Dermis blood vessel endothelial cell (primary cell): ENCODE data around the gene TTC34. TPM values are rescaled to one million over a fixed set of nuclear protein-coding genes. Genes with fewer than 3 reads are reported as not detected.

Experiments used
- DNase-seq: peaks from one replicate; pipeline ENCODE4 v3.0.0; 2010
- total RNA-seq: library from RNA; depleted of rRNA; stranded (reverse); fragments of >200 nt; gene quantifications from 2 replicates; pipeline ENCODE4 v1.2.3, GENCODE V29; 2014

Gene TTC34
- total RNA-seq, 1 donor from 2014 or later, result under 0.01 TPM

DNA sequence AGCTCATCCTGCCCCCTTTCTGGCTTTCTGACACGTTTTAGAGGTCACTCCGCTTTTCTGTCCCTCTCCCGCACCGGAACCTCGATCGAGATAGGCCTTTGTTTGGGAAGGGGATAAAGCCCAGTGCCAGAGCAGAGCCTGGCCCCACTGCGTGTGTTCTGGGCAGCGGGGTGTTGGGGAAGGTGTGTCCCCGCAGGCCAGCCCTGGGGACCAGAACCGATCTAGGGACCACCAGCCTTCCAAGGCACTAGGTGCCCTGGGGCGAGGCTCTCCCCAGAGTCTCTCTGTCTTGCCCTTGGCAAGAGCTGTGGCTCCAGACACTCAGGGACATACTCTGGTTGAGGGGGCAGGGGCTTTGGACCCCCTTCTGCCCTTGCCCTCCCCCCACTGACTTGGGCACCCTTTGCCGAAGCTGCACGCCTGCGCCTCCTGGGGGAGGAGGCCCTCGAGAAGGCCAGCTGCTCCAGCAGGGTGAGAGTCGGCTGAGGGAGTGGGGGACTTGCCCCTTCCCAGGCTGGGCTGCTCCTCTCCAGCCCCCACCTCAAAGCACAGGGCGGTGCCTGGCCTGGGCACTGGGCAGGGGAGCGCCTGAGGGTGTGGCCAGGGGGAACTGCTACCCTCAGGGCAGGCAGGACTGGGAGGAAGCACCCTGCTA, 198.5 kb downstream of the TTC34 start:
- no peak for DNase-seq

DNA sequence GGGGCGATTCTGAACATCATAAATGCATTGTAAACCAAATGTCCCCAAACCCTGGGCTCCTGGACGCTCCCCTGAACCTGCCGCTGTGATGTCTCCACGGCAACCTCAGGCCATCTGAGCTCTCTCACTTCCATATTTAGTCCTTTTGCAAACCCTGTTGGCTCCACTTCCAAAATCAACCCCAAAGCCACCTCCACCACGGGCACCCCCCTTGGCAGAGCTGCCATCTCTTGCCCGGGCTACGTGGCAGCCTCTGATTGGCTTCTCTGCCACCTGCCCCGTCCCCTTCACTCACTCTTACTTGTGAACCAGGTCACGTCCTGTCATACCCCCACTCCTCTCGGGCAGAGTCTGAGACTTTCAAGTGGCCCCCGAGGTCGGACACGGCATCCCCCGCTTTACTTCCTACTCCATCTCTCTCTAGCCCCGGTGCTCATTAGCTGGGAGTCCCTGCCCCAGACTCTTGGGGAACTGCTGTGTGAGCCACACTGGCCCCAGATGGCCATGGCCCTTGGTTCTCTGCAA, 199.1 kb downstream of the TTC34 start:
- DNase-seq, result no peak

DNA sequence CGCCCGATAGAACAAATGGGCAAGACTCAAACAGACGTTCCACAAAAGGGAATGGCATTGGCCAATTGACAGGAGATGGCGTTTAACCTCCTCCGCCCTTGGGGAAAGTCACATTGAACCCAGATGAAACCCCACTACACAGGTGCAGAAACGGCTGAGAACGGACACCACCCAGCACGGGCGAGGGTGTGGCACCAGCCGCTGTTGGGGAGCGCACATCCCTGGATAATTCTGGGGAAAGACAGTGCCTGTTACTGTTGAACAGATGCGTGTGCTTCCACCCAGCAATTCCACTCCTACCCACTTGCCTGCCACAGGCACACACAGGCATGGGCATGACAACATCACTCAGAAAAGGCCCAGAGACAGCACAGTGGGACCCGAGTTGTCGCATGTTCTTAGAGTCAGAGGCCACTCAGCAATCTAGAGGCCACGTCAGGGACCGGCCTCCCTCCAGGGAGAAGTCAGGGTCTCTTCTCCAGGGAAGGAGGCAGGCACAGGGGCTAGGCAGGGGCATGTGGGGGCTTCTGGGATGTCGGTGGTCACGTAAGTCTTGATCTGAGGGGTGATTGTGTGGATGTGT, 199.7 kb downstream of the TTC34 start:
- no peak for DNase-seq

DNA sequence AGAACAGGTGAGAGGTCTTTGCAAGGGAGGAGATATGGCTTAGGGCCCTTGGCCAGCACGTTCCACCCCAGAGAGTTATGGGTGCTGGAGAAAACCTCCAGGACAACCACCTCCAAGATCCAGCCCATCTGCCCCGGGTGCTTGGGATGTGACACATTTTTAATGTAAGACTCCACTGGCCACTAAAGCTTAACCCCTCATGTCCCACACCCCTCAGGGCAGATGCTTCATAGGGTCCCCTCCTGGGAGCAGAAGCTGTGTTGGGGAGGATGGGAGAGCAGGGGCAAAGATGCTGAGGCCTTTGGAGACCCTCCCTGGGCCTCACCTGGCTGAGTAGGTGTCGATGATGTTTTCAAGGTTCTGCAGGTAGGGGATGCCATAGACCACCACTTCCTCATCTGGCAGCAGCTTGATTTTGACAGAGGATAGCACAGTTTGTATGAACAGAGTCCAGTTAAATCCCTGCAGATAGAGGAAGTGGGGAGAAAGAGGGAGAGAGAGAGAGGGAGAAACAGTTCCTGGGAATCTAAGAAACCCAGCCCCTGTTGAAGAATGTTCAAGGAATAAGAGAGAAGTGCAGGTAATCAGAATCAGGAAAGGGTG, 203.1 kb downstream of the TTC34 start:
- no peak for DNase-seq

DNA sequence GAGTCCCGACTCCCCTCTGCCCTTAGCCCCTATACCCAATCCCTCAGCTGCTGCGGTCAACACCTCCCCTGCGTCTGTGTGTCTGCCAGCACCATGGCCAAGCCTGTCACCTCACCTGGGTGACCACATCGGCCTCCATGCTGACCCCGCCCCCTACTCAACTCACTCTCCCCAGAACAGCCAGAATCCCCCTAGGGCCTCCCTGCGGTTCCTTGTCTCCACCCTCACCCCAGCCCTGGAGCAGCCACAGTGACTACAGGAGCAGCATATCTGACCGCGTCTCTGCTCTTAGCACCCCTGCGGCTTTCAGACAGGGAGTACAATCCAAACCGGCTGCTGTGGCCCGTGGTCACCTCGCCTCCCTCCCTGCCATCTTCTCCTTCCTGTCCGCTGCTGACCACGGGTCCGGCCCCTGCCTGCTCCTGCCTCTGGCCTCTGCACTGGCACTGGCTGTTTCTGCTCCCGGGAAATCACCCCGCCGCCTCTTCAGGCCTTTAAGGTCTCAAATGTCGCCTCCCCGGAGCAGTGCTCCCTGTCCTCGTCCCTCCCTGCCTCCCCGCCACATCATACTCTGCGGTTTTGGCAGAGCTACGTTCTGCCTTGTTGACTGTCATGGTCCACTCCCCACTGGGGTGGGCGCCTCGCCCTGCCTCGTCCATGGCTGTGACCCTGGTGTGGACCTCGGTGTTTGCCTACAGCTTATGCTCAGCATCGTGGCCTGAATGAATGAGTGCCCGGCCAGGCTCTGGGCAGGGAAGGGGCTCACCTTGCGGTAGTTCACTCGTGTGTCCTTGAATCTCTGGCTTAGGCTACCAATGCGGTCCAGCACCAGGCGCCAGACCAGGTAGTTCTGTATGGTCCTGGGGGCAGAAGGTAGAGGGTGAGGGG, 203.8 kb downstream of the TTC34 start:
- no peak for DNase-seq

DNA sequence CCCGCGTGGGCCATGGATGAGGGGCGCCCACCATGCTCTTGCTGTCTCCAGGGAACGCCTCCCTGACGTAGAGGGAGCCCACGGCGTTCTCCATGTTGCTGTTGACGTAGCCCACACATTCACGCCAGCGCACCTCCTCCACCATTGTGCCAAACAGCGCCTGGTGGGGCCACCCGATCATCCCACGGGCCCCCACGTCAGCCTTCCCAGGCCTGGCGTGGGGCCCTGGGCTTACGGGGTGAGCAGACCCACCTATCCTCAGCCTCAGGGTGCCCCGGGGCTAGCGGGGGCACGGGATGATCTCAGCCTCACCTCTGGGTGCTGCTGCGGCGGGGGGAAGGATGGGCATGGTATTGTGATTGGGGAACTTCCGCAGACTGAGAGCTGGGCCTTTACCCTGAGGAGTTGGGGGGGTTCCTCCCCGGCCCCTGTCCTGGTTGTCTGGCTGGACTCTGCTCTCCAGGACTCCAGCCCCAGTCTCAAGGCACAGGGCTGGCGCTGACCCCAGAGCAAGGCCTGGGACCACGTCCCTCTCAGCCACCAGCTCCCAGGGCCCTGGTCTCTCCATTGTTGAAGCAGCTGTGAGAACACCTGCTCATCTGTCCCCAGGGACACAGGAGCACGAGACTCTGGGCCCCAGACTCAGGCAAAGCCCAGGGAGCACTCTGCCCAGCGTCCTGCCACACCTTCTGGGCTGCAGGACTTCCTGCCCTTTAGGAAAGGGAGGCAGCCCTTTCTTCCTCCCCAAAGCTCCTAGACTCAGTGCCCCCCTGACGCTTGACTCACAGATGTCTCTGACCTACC, 204.8 kb downstream of the TTC34 start:
- DNase-seq, result no peak

DNA sequence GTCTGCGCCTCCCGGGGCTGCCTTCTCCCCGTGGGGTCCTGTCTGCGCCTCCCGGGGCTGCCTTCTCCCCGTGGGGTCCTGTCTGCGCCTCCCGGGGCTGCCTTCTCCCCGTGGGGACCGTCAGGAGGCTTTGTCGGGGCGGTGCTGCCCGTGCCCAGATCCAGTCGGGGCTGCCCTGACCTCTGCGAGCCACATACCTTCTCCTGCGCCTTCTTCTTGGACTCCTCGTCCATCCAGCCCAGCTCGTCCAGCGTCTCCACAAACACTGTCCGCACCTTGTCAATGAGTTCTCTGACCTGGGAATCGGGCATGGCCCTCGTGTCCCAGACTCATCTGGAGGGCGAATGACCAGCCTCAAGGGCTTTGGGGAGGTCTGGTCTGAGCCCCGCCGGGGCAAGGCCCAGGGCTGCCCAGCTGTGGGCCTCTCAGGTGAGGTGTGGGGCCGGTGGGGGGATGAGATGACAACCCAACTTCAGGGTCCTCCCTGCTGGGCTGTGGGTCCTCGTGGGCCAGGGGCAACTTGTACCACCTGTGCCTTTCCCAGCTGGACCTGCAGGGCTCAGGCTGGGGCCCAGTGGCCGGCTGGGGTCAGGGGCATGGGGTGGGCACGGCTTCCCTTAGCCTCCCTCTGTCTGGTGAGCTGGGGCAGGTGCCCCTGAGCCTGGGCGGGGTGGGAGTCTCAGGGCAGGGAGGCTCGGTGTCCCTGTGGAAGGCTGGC, 205.5 kb downstream of the TTC34 start:
- no peak for DNase-seq

DNA sequence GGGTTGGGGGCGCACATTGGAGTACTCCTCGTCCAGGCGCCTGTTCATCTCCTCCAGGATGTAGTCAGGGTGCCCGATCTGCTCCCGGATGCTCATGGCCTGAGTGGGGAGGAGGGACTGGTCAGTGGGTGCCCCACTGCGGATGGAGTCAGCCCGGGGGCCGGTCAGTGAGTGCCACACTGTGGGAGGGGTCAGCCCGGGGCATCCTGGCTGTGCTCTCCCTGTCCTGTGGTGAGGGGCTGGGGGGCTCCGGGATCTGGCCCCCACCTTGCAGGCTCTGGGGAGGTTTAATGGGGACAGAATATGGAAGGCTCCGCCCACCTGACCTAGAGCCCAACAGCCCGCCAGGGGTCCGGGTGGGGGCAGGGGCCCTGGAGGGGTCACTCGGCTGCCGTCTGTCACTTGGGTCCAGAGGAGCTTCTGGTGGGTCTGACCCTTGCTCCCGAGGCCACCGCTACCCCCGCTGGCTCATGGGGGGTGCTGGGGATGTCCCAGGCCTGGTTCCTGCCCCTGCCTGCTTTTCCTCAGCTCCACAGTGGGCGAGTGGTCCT, 206.2 kb downstream of the TTC34 start:
- DNase-seq, result no peak

DNA sequence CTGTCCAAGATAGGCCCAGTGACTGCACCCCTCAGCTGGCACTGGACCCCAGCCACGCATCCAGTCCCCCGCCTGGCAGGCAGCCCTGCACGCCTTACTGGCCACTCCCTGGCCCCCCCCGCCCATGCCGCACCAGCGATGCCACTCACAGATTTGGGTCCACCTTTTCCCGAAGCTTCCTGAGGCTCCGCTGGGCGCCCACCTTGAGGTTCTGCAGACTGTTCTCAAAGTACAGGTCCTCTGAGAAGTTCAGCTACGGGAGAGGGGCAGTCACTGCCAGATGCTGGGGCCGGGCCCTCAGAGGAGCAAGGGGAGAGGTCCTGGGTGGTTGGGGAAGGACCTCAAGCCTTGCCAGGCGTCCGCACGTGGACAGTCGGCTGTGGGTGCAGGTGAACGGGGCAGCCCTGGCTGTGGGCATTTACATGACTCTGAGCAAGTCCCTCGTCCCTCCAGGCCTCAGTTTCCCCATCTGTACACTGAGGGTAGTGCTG, 206.8 kb downstream of the TTC34 start:
- DNase-seq, result no peak

DNA sequence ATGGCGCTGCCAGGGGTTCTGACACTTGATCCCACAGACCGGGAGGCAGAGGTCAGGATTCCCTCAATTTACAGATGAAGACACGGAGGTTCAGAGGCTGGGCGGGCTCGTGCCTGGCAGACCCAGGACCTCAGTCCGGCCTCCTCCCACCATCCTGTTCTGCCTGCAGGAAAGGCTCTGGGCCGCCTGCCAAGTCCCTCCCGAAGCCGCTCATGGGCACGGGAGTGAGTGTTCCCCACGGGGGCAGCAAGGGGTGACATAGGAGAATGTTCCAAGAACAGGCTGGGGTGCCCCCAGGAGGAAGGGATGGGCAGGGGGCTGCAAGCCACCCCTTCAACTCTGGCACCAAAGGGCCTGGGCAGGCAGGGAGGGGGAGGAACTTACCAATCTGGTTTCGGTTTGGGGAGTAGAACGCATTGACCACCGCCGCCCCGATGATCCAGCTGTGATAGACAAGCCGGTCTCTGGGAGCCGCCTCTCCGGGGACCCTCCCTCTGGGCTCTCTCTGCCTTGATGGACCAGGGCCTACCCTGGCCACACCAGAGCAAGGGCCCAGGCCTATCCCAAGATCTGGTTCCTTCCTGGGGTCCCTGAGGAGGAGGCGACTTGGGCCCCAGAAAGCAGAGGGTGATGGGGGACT, 207.4 kb downstream of the TTC34 start:
- DNase-seq, result peak; percentile 69

DNA sequence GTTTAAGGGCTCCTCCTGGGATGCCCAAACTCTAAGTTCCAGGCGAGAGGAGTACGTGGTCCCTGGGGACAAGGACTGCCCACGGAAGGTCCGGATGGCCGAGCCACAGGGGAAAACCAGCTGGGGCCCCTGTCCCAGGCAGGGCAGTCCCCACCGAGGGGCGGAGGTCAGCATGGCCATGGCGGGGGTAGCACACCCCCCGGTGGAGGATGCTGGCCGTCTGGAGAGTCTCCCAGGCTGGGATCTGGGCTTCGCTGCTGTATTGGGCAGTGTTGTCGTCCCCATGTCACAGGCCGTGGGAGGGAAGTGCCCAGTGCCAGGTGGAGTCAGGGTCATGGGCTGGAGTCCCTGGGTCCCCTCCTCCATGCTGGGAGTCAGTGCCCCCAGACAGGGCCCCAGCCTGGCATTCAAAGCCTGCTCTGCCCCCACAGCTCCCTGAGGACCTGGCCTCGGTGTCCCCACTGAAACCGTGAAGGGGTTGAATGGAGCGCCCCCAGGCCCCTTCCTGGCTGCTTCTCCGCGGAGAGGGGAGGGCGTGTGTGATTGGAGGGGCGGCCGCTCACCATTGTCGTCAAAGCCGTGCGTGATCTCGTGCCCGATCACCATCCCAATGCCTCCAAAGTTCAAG, 208.1 kb downstream of the TTC34 start:
- DNase-seq, result no peak

DNA sequence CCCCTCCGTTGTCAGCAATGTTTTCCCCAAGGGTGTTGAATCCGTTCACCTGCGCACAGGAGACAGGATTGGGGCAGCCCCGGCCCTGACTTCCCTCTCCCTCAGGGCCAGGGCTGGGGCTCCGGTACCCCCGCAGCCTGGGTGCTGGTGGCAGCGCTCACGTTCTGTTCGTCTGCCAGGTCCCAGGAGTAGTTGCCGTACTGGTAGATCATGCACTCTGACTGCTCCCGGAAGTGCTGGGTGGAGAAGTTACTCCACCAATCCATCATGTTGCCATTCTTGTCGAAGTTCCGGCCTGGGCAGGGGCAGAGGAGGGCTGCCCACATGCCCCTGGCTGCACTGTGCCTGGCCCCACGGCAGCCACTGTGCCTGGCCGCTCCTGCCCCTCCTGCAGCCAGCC, 208.8 kb downstream of the TTC34 start:
- DNase-seq, result no peak

DNA sequence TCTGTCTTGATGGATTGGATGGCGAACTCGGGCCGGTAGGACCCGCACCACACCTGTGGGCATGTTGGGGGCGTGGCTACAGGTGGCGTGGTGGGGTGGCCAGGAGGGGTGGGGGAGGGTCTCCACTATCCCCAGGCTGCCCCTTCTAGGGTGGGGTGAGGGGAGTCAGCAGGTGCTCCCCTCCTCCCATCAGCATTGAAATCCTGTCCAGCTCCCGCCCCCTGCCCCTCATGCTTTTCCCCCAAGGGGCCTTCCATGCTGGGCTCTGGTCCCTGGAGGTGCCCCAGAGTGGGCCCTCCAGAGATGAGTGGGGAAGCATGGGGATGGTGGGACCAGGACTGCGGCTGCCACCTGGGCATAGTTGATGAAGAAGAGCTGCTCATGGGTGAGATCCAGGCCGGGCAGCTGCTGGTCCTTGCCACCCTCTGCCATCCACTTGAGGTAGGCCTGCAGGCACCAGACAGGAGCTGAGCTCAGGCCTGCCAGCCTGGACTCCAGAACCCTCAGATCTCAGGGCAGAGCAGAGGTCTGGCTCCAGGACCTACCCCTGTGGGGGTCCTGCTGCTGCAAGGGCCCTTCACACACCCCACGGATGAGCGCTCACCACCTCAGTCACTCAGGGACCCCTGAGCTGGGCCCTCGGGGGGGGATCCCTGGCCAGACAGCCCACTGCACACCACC, 209.8 kb downstream of the TTC34 start:
- DNase-seq, result no peak

DNA sequence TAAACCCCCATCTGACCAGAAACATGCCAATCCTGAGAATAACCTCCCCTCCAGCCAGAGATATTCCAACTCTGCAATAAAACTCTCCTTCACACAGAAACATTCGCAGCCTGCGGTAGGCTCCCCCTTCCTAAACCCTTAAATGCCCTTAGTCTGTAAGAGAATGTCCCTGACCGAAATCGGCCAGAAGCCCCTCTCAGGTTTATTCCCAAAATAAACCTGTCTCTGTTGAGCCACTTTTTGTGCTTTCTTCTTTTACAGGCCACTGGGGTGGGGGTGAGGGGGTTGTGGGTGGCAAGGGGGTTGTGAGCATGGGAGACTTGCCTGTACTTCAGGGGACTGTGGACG, 210.3 kb downstream of the TTC34 start:
- no peak for DNase-seq

DNA sequence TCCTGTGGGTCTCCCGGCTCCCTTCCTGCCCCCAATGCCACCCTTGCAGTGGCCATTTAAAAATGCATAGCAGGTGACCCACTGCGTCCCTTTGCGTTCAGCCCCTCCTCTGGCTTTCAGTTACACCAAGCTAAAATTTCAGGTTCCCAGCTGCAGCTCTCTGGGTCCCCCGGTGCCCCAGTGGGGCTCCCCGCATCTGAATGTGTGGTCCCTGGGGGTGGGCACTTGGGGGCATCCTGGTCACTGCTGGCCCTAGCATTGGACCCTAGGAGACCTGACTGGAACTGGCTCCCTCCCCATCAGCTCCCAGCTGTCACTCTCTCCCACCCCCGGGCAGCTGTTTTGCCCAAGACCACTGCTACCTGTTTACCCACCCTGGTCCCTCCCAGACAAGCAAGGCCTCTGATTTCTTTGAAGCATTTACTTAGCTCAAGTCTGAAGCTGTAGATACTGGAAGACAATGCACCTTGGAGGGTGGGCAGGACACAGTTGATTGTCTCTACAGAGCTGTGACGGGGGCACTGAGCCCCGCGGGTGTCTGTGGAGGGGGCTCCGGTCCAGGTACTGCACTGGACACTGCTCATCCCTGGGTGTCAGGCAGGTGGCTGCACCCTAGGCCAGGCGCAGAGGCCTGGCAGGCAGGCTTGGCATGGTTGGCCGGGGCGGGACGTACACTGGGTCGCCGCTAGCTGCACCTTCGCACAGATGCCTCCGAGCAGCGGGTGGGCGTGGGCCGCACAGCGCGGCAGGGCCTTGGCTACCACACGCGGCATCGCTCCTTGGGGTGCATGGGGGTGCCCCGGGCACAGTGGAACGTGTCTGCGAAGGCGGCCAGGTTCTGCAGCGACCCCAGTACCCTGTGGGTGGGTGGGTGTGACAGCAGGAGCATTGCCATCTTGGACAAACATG, 211.0 kb downstream of the TTC34 start:
- DNase-seq, result no peak

DNA sequence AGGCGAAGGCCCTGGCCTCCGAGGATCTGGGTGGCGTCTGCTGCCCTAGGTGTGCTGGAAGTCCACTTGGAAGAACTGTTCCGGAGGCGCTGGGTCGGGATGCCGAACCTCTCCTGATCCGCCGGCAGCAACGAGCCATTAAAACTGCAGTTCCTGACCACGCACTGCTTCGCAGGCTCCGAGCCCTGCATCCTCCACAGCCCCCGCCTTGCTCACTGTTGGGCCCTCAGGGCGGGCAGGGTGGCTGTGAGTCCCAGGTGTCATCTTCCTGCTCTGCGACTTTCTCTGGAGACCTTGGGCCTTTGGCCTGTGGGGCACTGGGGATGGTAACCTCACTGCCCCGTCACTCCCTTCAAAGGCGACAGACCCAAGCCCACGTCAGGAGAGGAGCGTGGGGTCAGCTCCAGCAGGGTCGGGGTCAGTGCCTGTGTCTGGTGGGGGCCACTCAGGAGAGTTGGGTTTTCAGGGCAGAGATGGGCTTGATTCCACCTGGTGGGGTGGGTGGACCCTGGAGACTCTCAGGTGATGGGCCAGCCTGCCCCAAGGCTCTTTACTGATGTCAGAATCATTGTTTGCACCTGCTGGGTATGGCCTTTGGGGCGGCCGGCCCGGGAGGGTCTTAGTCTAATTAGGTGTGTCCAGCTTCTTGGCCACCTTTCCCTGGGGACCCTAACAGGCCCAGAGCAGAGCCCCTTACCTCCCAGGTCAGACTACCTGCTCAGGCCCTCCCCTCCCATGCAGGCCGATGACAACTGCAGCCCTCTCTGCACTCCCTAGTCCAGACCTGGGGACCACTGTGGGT, 211.9 kb downstream of the TTC34 start:
- no peak for DNase-seq

DNA sequence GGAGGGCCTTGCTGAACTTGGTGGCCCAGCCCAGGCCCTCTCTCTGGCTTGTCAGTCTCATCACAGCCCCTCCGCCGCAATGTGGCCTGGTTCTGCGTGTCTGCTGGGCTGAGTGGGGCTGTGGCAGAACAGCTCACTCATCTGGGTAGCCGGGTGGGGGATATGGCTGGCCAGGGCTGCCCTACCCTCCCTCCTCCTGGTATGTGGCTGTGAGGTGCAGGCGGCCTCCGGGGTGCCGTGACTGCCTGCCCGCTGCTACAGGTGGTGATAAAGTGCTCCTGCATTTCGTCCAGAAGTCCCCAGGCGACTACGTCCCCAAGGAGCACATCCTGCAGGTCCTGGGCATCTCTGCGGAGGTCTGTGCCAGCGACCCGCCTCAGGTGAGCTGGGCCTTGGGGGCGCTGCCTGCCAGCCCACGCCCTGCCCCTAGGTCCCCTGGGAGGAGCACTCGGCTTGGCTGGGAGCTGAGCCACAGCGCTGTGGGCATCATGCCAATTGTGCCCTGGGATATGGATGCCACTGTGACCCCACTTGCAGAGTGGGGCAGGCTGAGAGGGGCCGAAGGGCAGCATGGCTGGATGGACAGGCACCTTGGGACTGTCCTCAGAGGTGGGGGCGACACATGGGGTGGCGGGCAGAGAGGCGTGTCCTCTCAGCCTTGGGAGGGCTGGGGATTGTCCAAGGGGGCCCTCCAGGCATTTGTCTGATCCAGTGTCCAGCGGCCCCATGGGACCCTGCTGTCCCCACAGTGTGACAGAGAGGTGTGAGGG, 212.6 kb downstream of the TTC34 start:
- no peak for DNase-seq
